Caco-2 (cell line): ENCODE measurements around the gene FHIT. TPM values are rescaled to one million over a fixed set of nuclear protein-coding genes. Genes with fewer than 3 reads are reported as not detected.

Experiments
- BruUV-seq: library from RNA; stranded (reverse); fragments of 400-500 nt; replicated peaks from 2 replicates; lab custom pipeline; 2021; lab: Mats Ljungman, UMichigan
- CTCF ChIA-PET: fragments of 300-600 bp; sonication (Branson Sonifier 250); formaldehyde crosslinking; loops from one replicate; lab custom pipeline; 2022; ENCODE audit warnings: antibody characterized with exemption; lab: Charles Lee
- POLR2A ChIA-PET: fragments of 300-600 bp; sonication (Branson Sonifier 250); formaldehyde crosslinking; loops from one replicate; lab custom pipeline; 2022; ENCODE audit warnings: antibody characterized with exemption; lab: Charles Lee
- DNase-seq, 2 experiments: peaks; one replicate each; pipeline versions ENCODE4 v3.0.0 to v3.0.0-alpha.2; 2020 to 2022
- H3K27me3 ChIP-seq: replicated peaks from 2 replicates; pipeline ENCODE4 v1.6.0; 2011; ENCODE audit warnings: low read length; ENCODE audit not compliant: control insufficient read depth, insufficient read depth
- H3K36me3 ChIP-seq: 2 replicates; pipeline ENCODE4 v1.5.1; 2011; ENCODE audit warnings: low read length; ENCODE audit not compliant: control insufficient read depth, insufficient read depth
- H3K4me1 ChIP-seq: fragments of 250-450 bp; sonication (Bioruptor Pico); 2 replicates; pipeline ENCODE4 v1.5.1; 2020; ENCODE audit warnings: mild to moderate bottlenecking
- H3K4me3 ChIP-seq: 2 replicates; pipeline ENCODE4 v1.5.1; 2011; ENCODE audit warnings: low read depth, mild to moderate bottlenecking, control low read depth, low read length
- H3K9me3 ChIP-seq: fragments of 250-450 bp; sonication (Bioruptor Pico); 2 replicates; pipeline ENCODE4 v1.5.1; 2020; ENCODE audit warnings: mild to moderate bottlenecking, moderate library complexity
- H3K27ac Mint-ChIP-seq: one replicate; pipeline ENCODE4 v1.8.0; 2022; ENCODE audit warnings: mixed read lengths; ENCODE audit not compliant: unreplicated experiment
- H3K27me3 Mint-ChIP-seq: one replicate; pipeline ENCODE4 v1.8.0; 2022; ENCODE audit warnings: mixed read lengths; ENCODE audit not compliant: insufficient read depth, unreplicated experiment
- H3K36me3 Mint-ChIP-seq: one replicate; pipeline ENCODE4 v1.8.0; 2022; ENCODE audit warnings: mild to moderate bottlenecking, mixed read lengths; ENCODE audit not compliant: insufficient read depth, unreplicated experiment
- H3K4me1 Mint-ChIP-seq: one replicate; pipeline ENCODE4 v1.8.0; 2022; ENCODE audit warnings: low read depth, mixed read lengths; ENCODE audit not compliant: unreplicated experiment
- H3K4me3 Mint-ChIP-seq: one replicate; pipeline ENCODE4 v1.8.0; 2022; ENCODE audit warnings: mild to moderate bottlenecking, moderate library complexity, mixed read lengths; ENCODE audit not compliant: unreplicated experiment
- H3K9me3 Mint-ChIP-seq: one replicate; pipeline ENCODE4 v1.8.0; 2022; ENCODE audit warnings: mixed read lengths; ENCODE audit not compliant: unreplicated experiment
- CTCF ChIP-seq, 2 experiments: fragments of 200-600 bp in 1 of 2; IDR thresholded peaks; 1 replicate in 1 of 2; 2 replicates in 1 of 2; pipeline versions ENCODE4 v1.5.1 to v1.8.0; 2011 to 2022; ENCODE audit warnings: antibody characterized with exemption in 1 of 2, control low read depth in 1 of 2, inconsistent platforms in 1 of 2, low read depth in 1 of 2, low read length in 1 of 2, mild to moderate bottlenecking in 1 of 2, moderate library complexity in 1 of 2; ENCODE audit not compliant: insufficient read depth in 1 of 2, severe bottlenecking in 1 of 2, unreplicated experiment in 1 of 2
- intact Hi-C: fragments of 100-400 bp; cut with micrococcal nuclease; formaldehyde crosslinking; loops from one replicate; pipeline ENCODE4 v1.10.0; 2022; ENCODE audit not compliant: unreplicated experiment
- total RNA-seq: library from RNA; stranded (reverse); gene quantifications from 2 replicates; pipeline ENCODE4 v1.2.3, GENCODE V29; 2022

The FHIT gene
- total RNA-seq, 1 experiment from 2014 or later: 8.3 TPM

DNA sequence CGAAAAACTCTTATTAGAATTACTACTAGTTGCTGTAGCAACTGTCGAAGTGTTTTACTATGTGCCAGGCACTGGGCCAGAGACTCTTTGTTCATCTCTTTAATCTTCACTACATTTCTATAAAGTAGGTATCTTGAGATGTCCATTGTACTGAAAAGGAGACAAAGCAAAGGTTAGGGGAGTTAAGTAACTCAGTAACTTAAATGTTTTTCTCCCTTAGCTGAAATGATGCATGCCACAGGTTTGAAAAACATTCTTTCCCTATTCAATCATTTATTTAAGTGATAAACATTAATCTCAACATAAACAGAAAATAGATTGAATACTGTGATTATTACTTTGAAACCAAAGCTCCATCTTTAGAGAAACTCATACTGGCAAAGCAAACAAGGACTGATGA lies 776.2 kb downstream of the FHIT start:
- BruUV-seq: no TSS peak
- H3K4me1 ChIP-seq: no peaks in the 10 kb centered on the region; the same call in 1 of the 2 replicates
- H3K4me3 ChIP-seq: no peak overlapping the region
- Mint-ChIP-seq H3K4me1 (no peaks in the 10 kb centered on the region), H3K36me3 (no peaks in the 10 kb centered on the region), H3K9me3 (peaks cover under 1% of the 10 kb centered on the region), H3K27me3 (no peaks in the 10 kb centered on the region), H3K4me3 (no peak overlapping the region), H3K27ac (no peak overlapping the region)
- intact Hi-C loops: no loop called here
- H3K36me3 ChIP-seq: no peaks in the 10 kb centered on the region
- CTCF ChIA-PET: no interaction called here
- H3K9me3 ChIP-seq: no peaks in the 10 kb centered on the region
- POLR2A ChIA-PET: no interaction called here
- DNase-seq: no peak
- no peak for TF ChIP-seq CTCF (IDR thresholded peaks at IDR 0.05; ENCODE audit: insufficient read depth in 1 of 2, low read depth in 1 of 2, low read length in 1 of 2, severe bottlenecking in 1 of 2, unreplicated experiment in 1 of 2)
- H3K27me3 ChIP-seq: no peaks in the 10 kb centered on the region

DNA sequence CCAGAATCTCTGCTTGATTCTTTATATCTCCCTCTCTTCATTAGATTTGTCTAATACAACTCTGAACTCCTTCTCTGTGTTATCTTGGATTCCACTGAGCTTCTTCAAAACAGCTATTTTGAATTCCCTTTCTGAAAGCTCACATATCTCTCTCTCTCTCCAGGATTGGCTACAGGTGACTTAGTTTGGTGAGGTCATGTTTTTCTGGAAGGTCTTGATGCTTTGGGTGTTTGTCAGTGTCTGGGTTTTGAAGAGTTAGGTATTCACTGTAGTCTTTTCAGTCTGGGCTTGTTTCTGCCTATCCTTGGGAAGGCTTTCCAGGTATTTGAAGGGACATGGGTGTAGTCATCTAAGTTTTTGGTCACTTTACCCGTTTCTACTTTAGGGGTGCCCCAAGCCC lies 781.8 kb downstream of the FHIT start:
- H3K27me3 Mint-ChIP-seq: no peaks in the 10 kb centered on the region
- no peak for TF ChIP-seq CTCF (IDR thresholded peaks at IDR 0.05; ENCODE audit: insufficient read depth in 1 of 2, low read depth in 1 of 2, low read length in 1 of 2, severe bottlenecking in 1 of 2, unreplicated experiment in 1 of 2)
- no peaks in the 10 kb centered on the region for H3K27me3 ChIP-seq
- H3K4me3 Mint-ChIP-seq: no peak overlapping the region
- peaks cover 6% of the 10 kb centered on the region for H3K4me1 Mint-ChIP-seq
- no peak overlapping the region for H3K4me3 ChIP-seq
- intact Hi-C loops: no loop called here
- 0 out of 2 replicates have a peak, but pooled peaks cover 6% of the 10 kb centered on the region for H3K9me3 ChIP-seq
- peaks cover 38% of the 10 kb centered on the region for H3K9me3 Mint-ChIP-seq
- no peak for DNase-seq
- no peaks in the 10 kb centered on the region for H3K36me3 Mint-ChIP-seq
- ChIA-PET POLR2A (no interaction called here), CTCF (no interaction called here)
- no TSS peak for BruUV-seq
- no peak overlapping the region for H3K27ac Mint-ChIP-seq
- no peaks in the 10 kb centered on the region for H3K4me1 ChIP-seq
- H3K36me3 ChIP-seq: no peaks in the 10 kb centered on the region

DNA sequence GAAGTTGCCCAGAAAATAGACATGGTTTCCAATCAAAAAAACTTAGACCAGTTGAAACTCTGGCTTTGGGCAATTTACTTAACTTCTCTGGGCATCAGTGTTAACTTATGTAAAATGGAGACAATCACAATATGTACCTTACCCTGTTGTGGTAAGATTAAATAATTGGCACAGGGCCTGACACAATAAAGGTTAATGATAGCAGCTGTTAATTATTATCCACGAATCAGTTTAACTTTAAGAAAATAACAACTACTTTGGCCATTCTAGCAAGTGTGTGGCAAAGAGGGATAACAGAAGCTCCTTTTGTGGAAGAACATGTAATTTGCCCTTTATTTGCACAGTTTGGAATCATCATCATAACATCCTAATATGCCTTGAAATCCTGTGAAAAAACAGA lies 787.6 kb downstream of the FHIT start:
- CTCF ChIA-PET: no interaction called here
- no peak for TF ChIP-seq CTCF (IDR thresholded peaks at IDR 0.05; ENCODE audit: insufficient read depth in 1 of 2, low read depth in 1 of 2, low read length in 1 of 2, severe bottlenecking in 1 of 2, unreplicated experiment in 1 of 2)
- DNase-seq: no peak
- POLR2A ChIA-PET: no interaction called here
- Mint-ChIP-seq H3K4me1 (no peaks in the 10 kb centered on the region), H3K4me3 (no peak overlapping the region), H3K9me3 (peaks cover 33% of the 10 kb centered on the region), H3K36me3 (no peaks in the 10 kb centered on the region), H3K27ac (no peak overlapping the region), H3K27me3 (peaks cover 3% of the 10 kb centered on the region)
- Histone ChIP-seq H3K27me3 (no peaks in the 10 kb centered on the region), H3K4me1 (no peaks in the 10 kb centered on the region), H3K36me3 (no peaks in the 10 kb centered on the region), H3K9me3 (0 out of 2 replicates have a peak, but pooled peaks cover 5% of the 10 kb centered on the region), H3K4me3 (no peak overlapping the region)
- BruUV-seq: no TSS peak
- intact Hi-C loops: no loop called here
